Astrocyte (in vitro differentiated cells and primary cell): ENCODE results near the gene CDH22. TPM values are rescaled to one million over a fixed set of nuclear protein-coding genes. Genes with fewer than 3 reads are reported as not detected.

Experiments used
- DNase-seq: peaks from one replicate; pipeline ENCODE4 v3.0.0-alpha.2; 2010; ENCODE audit warnings: low read depth
- FAIRE-seq: peaks from 2 replicates; lab custom pipeline; 2011; peaks lifted over from hg19 to GRCh38; lab: Jason Lieb, UNC
- H2AFZ ChIP-seq: 2 replicates; pipeline ENCODE4 v1.6.0; 2012; ENCODE audit warnings: low read depth, low read length, inconsistent platforms
- H3K27ac ChIP-seq: 2 replicates; pipeline ENCODE4 v1.5.1; 2011; ENCODE audit warnings: low read depth, low read length, inconsistent platforms
- H3K27me3 ChIP-seq: 2 replicates; pipeline ENCODE4 v1.6.0; 2011; ENCODE audit warnings: low read length, inconsistent platforms; ENCODE audit not compliant: insufficient read depth
- H3K36me3 ChIP-seq: 2 replicates; pipeline ENCODE4 v1.5.1; 2011; ENCODE audit warnings: low read length, inconsistent platforms; ENCODE audit not compliant: insufficient read depth
- H3K4me1 ChIP-seq: 2 replicates; pipeline ENCODE4 v1.5.1; 2011; ENCODE audit warnings: low read length, inconsistent platforms; ENCODE audit not compliant: insufficient read depth
- H3K4me2 ChIP-seq: 2 replicates; pipeline ENCODE4 v1.6.0; 2012; ENCODE audit warnings: low read length, inconsistent platforms
- H3K4me3 ChIP-seq: 2 replicates; pipeline ENCODE4 v1.5.1; 2011; ENCODE audit warnings: low read depth, mild to moderate bottlenecking, low read length, inconsistent platforms; ENCODE audit not compliant: insufficient read depth
- H3K79me2 ChIP-seq: 2 replicates; pipeline ENCODE4 v1.6.0; 2012; ENCODE audit warnings: mild to moderate bottlenecking, low read length, inconsistent platforms; ENCODE audit not compliant: insufficient read depth
- H3K9ac ChIP-seq: 2 replicates; pipeline ENCODE4 v1.6.0; 2012; ENCODE audit warnings: mild to moderate bottlenecking, low read length, inconsistent platforms
- H3K9me3 ChIP-seq: 2 replicates; pipeline ENCODE4 v1.5.1; 2012; ENCODE audit warnings: low read depth, mild to moderate bottlenecking, low read length, inconsistent platforms; ENCODE audit not compliant: insufficient read depth
- H4K20me1 ChIP-seq: 2 replicates; pipeline ENCODE4 v1.6.0; 2012; ENCODE audit warnings: low read length, inconsistent platforms; ENCODE audit not compliant: insufficient read depth
- H3K27ac Mint-ChIP-seq: one replicate; pipeline ENCODE4 v1.8.0; 2021; ENCODE audit warnings: mild to moderate bottlenecking, mixed read lengths; ENCODE audit not compliant: unreplicated experiment
- H3K27me3 Mint-ChIP-seq: one replicate; pipeline ENCODE4 v1.8.0; 2021; ENCODE audit warnings: low read depth, mixed read lengths; ENCODE audit not compliant: unreplicated experiment
- H3K36me3 Mint-ChIP-seq: one replicate; pipeline ENCODE4 v1.8.0; 2021; ENCODE audit warnings: low read depth, mixed read lengths; ENCODE audit not compliant: unreplicated experiment
- H3K4me1 Mint-ChIP-seq: one replicate; pipeline ENCODE4 v1.8.0; 2021; ENCODE audit warnings: low read depth, mixed read lengths; ENCODE audit not compliant: unreplicated experiment
- H3K4me3 Mint-ChIP-seq: one replicate; pipeline ENCODE4 v1.8.0; 2021; ENCODE audit warnings: mild to moderate bottlenecking, moderate library complexity, mixed read lengths; ENCODE audit not compliant: unreplicated experiment
- H3K9me3 Mint-ChIP-seq: one replicate; pipeline ENCODE4 v1.8.0; 2021; ENCODE audit warnings: mild to moderate bottlenecking, mixed read lengths; ENCODE audit not compliant: unreplicated experiment
- EZH2 ChIP-seq: IDR thresholded peaks from 2 replicates; pipeline ENCODE4 v1.6.1; 2012; ENCODE audit warnings: mild to moderate bottlenecking, low read length, inconsistent platforms; ENCODE audit not compliant: insufficient read depth
- total RNA-seq: library from RNA; stranded (reverse); gene quantifications from 2 replicates; pipeline ENCODE4 v1.2.1, GENCODE V29; 2021
- TF ChIP-seq, protein P1 (sequence below): IDR thresholded peaks from 2 replicates; pipeline ENCODE4 v1.5.1; 2011; ENCODE audit warnings: low read depth, mild to moderate bottlenecking, inconsistent platforms, low read length, moderate library complexity; ENCODE audit not compliant: insufficient read depth

Gene CDH22
- total RNA-seq, 1 donor from 2014 or later = not detected

DNA sequence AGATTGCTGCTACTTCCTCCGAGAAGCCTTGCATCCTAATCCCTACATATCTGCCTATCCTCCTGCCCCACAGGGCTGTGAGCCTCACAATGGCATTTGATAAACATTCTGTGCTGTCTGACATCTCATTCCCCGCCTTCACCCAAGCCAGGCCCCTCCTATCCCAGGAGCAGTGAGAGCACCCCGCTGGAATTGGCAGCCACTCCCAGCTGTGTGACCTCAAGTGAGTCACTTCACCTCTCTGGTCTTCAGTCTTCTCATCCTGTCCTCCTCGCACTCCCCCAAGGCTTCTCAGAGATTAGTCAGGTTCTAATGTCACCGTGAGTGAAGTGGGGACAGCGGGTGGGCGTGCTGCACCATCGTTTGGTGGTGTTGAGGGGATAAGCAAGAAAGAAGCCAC is 81.7 kb downstream of the CDH22 start:
- no peak overlapping the region for H3K27ac Mint-ChIP-seq
- H3K4me1 Mint-ChIP-seq = peaks cover 9% of the 10 kb centered on the region

DNA sequence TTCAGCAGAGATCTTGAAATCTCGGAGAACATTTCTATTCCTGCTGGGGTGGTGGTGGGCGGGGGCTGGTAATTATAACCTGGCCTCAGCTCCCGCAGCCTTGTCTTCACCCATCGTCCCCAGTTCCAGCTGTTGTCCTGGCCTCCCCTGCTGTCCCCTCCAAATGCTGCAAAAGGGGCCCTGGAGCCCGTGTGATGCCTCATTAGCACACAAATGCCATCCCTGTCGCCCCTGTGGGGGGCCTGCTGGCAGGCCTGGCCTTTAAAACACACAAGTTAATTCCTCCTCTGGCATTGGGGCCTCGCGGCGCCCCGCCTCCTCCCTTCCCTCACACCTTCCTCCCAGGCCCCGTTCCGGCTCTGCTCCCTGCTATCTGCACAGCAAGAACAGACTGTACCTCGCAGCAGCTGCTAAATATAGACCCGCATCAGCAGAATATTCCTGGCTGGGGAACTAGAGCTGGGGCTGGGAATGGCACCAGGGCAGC is 85.7 kb downstream of the CDH22 start:
- Histone ChIP-seq H3K27ac (no peak overlapping the region), H3K4me1 (peaks cover 4% of the 10 kb centered on the region), H3K9ac (no peak overlapping the region), H3K4me2 (no peak overlapping the region), H3K79me2 (no peaks in the 10 kb centered on the region), H3K27me3 (peaks cover 23% of the 10 kb centered on the region), H3K9me3 (no peaks in the 10 kb centered on the region), H3K36me3 (no peaks in the 10 kb centered on the region), H4K20me1 (no peaks in the 10 kb centered on the region), H3K4me3 (no peak overlapping the region), H2AFZ (no peak overlapping the region)
- DNase-seq (no peak), FAIRE-seq (no peak)
- no peak for TF ChIP-seq EZH2
- TF ChIP-seq, protein P1, sequence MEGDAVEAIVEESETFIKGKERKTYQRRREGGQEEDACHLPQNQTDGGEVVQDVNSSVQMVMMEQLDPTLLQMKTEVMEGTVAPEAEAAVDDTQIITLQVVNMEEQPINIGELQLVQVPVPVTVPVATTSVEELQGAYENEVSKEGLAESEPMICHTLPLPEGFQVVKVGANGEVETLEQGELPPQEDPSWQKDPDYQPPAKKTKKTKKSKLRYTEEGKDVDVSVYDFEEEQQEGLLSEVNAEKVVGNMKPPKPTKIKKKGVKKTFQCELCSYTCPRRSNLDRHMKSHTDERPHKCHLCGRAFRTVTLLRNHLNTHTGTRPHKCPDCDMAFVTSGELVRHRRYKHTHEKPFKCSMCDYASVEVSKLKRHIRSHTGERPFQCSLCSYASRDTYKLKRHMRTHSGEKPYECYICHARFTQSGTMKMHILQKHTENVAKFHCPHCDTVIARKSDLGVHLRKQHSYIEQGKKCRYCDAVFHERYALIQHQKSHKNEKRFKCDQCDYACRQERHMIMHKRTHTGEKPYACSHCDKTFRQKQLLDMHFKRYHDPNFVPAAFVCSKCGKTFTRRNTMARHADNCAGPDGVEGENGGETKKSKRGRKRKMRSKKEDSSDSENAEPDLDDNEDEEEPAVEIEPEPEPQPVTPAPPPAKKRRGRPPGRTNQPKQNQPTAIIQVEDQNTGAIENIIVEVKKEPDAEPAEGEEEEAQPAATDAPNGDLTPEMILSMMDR = no peak
- Mint-ChIP-seq H3K27ac (no peak overlapping the region), H3K36me3 (no peaks in the 10 kb centered on the region), H3K4me3 (no peak overlapping the region), H3K27me3 (peaks cover 64% of the 10 kb centered on the region), H3K9me3 (peaks cover 4% of the 10 kb centered on the region), H3K4me1 (peaks cover 9% of the 10 kb centered on the region)

More for the DNA sequence above, 81.7 kb downstream of the CDH22 start:
- FAIRE-seq (no peak), DNase-seq (no peak)
- H3K4me2 ChIP-seq = no peak overlapping the region
- no peaks in the 10 kb centered on the region for H3K9me3 ChIP-seq
- Mint-ChIP-seq H3K36me3 (no peaks in the 10 kb centered on the region), H3K9me3 (peaks cover 4% of the 10 kb centered on the region), H3K4me3 (no peak overlapping the region), H3K27me3 (peaks cover 73% of the 10 kb centered on the region)
- H3K4me3 ChIP-seq = no peak overlapping the region
- H2AFZ ChIP-seq = no peak overlapping the region
- no peaks in the 10 kb centered on the region for H3K36me3 ChIP-seq
- H4K20me1 ChIP-seq = no peaks in the 10 kb centered on the region
- no peak overlapping the region for H3K9ac ChIP-seq
- H3K27me3 ChIP-seq = peaks cover 17% of the 10 kb centered on the region
- no peak for TF ChIP-seq EZH2
- TF ChIP-seq, protein P1 = no peak
- peaks cover 4% of the 10 kb centered on the region for H3K4me1 ChIP-seq
- no peaks in the 10 kb centered on the region for H3K79me2 ChIP-seq
- H3K27ac ChIP-seq = no peak overlapping the region

DNA sequence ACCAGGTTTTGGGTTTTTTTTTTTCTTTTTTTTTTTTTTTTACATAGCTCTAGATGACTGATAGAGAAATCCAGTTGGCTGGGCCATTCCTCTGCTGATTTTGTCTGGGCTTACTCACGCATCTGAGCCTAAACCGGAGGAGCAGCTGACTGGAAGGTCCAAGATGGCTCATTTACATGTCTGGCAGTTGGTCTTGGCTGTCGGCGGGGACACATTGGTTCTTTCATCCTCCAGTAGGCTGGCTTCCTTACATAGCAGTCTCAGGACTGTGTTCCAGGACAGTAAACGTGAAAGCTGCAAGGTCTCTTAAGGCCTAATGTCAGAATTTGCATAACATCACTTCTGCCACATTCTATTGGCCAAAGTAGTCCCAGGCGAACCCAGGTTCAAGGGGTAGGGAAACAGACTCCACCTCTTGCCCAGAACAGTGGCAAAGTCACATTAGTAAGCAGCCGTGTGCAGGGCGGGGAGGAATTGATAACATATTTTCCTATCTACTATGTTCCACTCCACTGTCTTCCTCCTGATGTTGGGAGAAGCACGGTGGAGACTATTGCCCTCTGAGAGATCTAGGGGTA is 87.0 kb downstream of the CDH22 start:
- peaks cover 57% of the 10 kb centered on the region for H3K27me3 Mint-ChIP-seq
- peaks cover 4% of the 10 kb centered on the region for H3K9me3 Mint-ChIP-seq
- H3K79me2 ChIP-seq = no peaks in the 10 kb centered on the region
- TF ChIP-seq, protein P1 = no peak
- TF ChIP-seq EZH2 = no peak
- H3K4me1 Mint-ChIP-seq = peaks cover 6% of the 10 kb centered on the region
- no peaks in the 10 kb centered on the region for H4K20me1 ChIP-seq
- H3K27me3 ChIP-seq = peaks cover 27% of the 10 kb centered on the region
- no peak overlapping the region for H2AFZ ChIP-seq
- H3K36me3 Mint-ChIP-seq = no peaks in the 10 kb centered on the region
- FAIRE-seq = no peak
- no peaks in the 10 kb centered on the region for H3K36me3 ChIP-seq
- H3K9ac ChIP-seq = no peak overlapping the region
- no peak overlapping the region for H3K4me3 ChIP-seq
- H3K4me2 ChIP-seq = no peak overlapping the region
- H3K9me3 ChIP-seq = no peaks in the 10 kb centered on the region
- DNase-seq = no peak
- H3K27ac ChIP-seq = no peak overlapping the region
- no peak overlapping the region for H3K4me3 Mint-ChIP-seq
- H3K27ac Mint-ChIP-seq = no peak overlapping the region
- no peaks in the 10 kb centered on the region for H3K4me1 ChIP-seq
